ENCODE data around the gene RASA2.

RASA2 gene

DNA sequence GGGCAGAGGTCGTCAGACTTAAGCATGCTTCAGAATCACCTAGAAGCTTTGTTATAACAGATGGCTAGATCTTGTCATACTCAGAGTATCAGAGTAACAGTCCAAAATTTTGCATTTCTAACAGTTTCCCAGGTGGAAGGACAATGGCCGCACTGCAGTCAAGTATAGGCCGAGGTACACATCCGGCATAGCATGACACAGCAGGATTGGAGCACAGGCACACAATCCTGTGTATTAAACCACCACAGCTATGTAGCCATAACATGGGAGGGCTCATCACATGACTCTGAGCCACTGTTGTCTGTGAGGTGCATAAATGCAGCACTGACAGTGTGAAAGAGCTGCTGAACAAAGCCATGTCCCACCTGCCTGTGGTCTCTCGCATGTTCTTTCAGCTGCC is 165.5 kb downstream of the RASA2 start:
- no peak overlapping the region for H3K4me2 ChIP-seq (ENCODE audit: low read depth, low read length, poor library complexity, severe bottlenecking)
- H3K4me3 ChIP-seq (ENCODE audit: low read length, poor library complexity, severe bottlenecking) = no peak overlapping the region
- H3K9me2 ChIP-seq (replicated peaks; ENCODE audit: low read depth, low read length) = no peaks in the 10 kb centered on the region
- no peaks in the 10 kb centered on the region for H3K79me2 ChIP-seq (ENCODE audit: insufficient read depth, low read length)
- no peaks in the 10 kb centered on the region for H3K27me3 ChIP-seq (ENCODE audit: insufficient read depth, low read length, poor library complexity, severe bottlenecking)
- H2AFZ ChIP-seq (ENCODE audit: low read length) = no peak overlapping the region
- no peaks in the 10 kb centered on the region for H3K36me3 ChIP-seq (ENCODE audit: insufficient read depth, low read length)
- no peaks in the 10 kb centered on the region for H3F3A ChIP-seq (ENCODE audit: low read depth)
- H3K9me3 ChIP-seq (ENCODE audit: insufficient read depth, low read depth, low read length) = no peaks in the 10 kb centered on the region
- TF ChIP-seq EZH2phosphoT487 (IDR thresholded peaks at IDR 0.05; ENCODE audit: borderline replicate concordance) = no peak
- TF ChIP-seq, protein P1, sequence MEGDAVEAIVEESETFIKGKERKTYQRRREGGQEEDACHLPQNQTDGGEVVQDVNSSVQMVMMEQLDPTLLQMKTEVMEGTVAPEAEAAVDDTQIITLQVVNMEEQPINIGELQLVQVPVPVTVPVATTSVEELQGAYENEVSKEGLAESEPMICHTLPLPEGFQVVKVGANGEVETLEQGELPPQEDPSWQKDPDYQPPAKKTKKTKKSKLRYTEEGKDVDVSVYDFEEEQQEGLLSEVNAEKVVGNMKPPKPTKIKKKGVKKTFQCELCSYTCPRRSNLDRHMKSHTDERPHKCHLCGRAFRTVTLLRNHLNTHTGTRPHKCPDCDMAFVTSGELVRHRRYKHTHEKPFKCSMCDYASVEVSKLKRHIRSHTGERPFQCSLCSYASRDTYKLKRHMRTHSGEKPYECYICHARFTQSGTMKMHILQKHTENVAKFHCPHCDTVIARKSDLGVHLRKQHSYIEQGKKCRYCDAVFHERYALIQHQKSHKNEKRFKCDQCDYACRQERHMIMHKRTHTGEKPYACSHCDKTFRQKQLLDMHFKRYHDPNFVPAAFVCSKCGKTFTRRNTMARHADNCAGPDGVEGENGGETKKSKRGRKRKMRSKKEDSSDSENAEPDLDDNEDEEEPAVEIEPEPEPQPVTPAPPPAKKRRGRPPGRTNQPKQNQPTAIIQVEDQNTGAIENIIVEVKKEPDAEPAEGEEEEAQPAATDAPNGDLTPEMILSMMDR (conservative IDR thresholded peaks at IDR 0.05; ENCODE audit: low read length) = no peak
- no peaks in the 10 kb centered on the region for H3K4me1 ChIP-seq (ENCODE audit: insufficient read depth, low read length, poor library complexity, severe bottlenecking)
- no peaks in the 10 kb centered on the region for H4K20me1 ChIP-seq (ENCODE audit: insufficient read depth, low read length, poor library complexity, severe bottlenecking)
- no peak overlapping the region for H3K9ac ChIP-seq (ENCODE audit: low read depth, low read length, poor library complexity, severe bottlenecking)

DNA sequence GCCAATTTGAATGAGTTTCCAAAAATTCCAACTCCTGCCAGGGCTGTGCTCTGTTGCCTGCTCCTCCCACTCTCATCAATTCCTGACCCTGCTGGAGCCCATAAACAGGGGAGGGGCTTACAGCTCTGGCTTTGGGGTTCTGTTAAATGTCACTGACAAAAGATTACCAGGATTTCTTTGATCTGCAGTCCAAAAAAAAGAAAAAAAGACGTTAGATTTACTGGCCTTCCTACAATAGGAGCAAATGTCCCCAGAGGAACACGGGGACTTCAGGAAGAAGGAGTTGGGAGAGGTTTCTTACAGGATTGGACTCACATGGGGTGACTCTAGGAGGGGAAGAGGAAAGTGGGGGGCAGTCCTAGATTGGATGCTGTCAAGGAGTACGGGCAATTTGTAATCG is 167.0 kb downstream of the RASA2 start:
- Histone ChIP-seq H3K4me1 (ENCODE audit: insufficient read depth, low read length, poor library complexity, severe bottlenecking) (no peaks in the 10 kb centered on the region), H4K20me1 (ENCODE audit: insufficient read depth, low read length, poor library complexity, severe bottlenecking) (no peaks in the 10 kb centered on the region), H3K79me2 (ENCODE audit: insufficient read depth, low read length) (no peaks in the 10 kb centered on the region), H3K4me2 (ENCODE audit: low read depth, low read length, poor library complexity, severe bottlenecking) (no peak overlapping the region), H3K27me3 (ENCODE audit: insufficient read depth, low read length, poor library complexity, severe bottlenecking) (no peaks in the 10 kb centered on the region), H3F3A (ENCODE audit: low read depth) (no peaks in the 10 kb centered on the region), H3K9ac (ENCODE audit: low read depth, low read length, poor library complexity, severe bottlenecking) (no peak overlapping the region), H3K4me3 (ENCODE audit: low read length, poor library complexity, severe bottlenecking) (no peak overlapping the region), H3K9me2 (replicated peaks; ENCODE audit: low read depth, low read length) (no peaks in the 10 kb centered on the region), H3K9me3 (ENCODE audit: insufficient read depth, low read depth, low read length) (no peaks in the 10 kb centered on the region), H3K36me3 (ENCODE audit: insufficient read depth, low read length) (no peaks in the 10 kb centered on the region), H2AFZ (ENCODE audit: low read length) (no peak overlapping the region)
- TF ChIP-seq, protein P1 (conservative IDR thresholded peaks at IDR 0.05; ENCODE audit: low read length) = no peak
- no peak for TF ChIP-seq EZH2phosphoT487 (IDR thresholded peaks at IDR 0.05; ENCODE audit: borderline replicate concordance)

DNA sequence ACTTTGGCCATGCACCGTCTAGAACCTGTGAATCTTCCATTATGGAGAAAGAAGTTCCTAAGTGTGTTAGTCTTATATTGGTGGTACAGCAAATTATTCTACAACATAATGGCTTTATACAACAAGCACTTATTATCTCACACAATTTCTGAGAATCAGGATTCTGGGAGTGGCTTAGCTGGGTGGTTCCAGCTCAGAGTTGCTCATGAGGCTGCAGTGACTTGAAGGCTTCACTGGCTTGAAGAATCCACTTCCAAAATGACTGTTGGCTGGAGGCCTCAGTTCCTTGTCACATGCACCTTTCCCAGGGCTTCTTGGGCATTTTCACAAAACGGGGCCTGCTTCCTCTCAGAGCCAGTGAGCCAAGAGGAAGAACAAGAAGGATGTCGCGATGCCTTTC is 169.0 kb downstream of the RASA2 start:
- TF ChIP-seq, protein P1 (conservative IDR thresholded peaks at IDR 0.05; ENCODE audit: low read length) = no peak
- TF ChIP-seq EZH2phosphoT487 (IDR thresholded peaks at IDR 0.05; ENCODE audit: borderline replicate concordance) = no peak
- H4K20me1 ChIP-seq (ENCODE audit: insufficient read depth, low read length, poor library complexity, severe bottlenecking) = no peaks in the 10 kb centered on the region
- no peaks in the 10 kb centered on the region for H3K9me2 ChIP-seq (replicated peaks; ENCODE audit: low read depth, low read length)
- no peak overlapping the region for H3K4me3 ChIP-seq (ENCODE audit: low read length, poor library complexity, severe bottlenecking)
- H3K27me3 ChIP-seq (ENCODE audit: insufficient read depth, low read length, poor library complexity, severe bottlenecking) = no peaks in the 10 kb centered on the region
- no peaks in the 10 kb centered on the region for H3K9me3 ChIP-seq (ENCODE audit: insufficient read depth, low read depth, low read length)
- no peak overlapping the region for H3K4me2 ChIP-seq (ENCODE audit: low read depth, low read length, poor library complexity, severe bottlenecking)
- no peaks in the 10 kb centered on the region for H3K79me2 ChIP-seq (ENCODE audit: insufficient read depth, low read length)
- no peaks in the 10 kb centered on the region for H3F3A ChIP-seq (ENCODE audit: low read depth)
- H3K4me1 ChIP-seq (ENCODE audit: insufficient read depth, low read length, poor library complexity, severe bottlenecking) = no peaks in the 10 kb centered on the region
- H2AFZ ChIP-seq (ENCODE audit: low read length) = no peak overlapping the region
- H3K36me3 ChIP-seq (ENCODE audit: insufficient read depth, low read length) = no peaks in the 10 kb centered on the region
- H3K9ac ChIP-seq (ENCODE audit: low read depth, low read length, poor library complexity, severe bottlenecking) = no peak overlapping the region
